ENCODE results near the gene COX20. TPM values are rescaled to one million over a fixed set of nuclear protein-coding genes. Genes with fewer than 3 reads are reported as not detected.

COX20 gene
- total and polyA plus RNA-seq, 2 donors (not counting 3 experiments of a cell fraction or from before 2014, with no cell fraction given), result 17.1 to 30.2 TPM

- no peak overlapping the region for H3K4me2 ChIP-seq (ENCODE audit: insufficient read depth, low read length)
- no TSS peak for BruUV-seq (replicated peaks)
- no peaks in the 10 kb centered on the region for H3K9me3 ChIP-seq (replicated peaks; ENCODE audit: control insufficient read depth, insufficient read depth, low read length)
- H3K9ac ChIP-seq (replicated peaks; ENCODE audit: extremely low read depth, insufficient read depth, low read length), result no peak overlapping the region
- dilution Hi-C loops (cut with MboI; ENCODE audit: extremely low pct_ligation_motif_present, low sequenced_read_pairs) (no loop called here), intact Hi-C loops (cut with micrococcal nuclease) (no loop called here)
- H3K27ac ChIP-seq (ENCODE audit: insufficient read depth, low read depth, low read length), result no peak overlapping the region
- H3K36me3 ChIP-seq (ENCODE audit: control insufficient read depth in 2 of 2, extremely low read depth in 1 of 2, insufficient read depth in 2 of 2, low read length in 2 of 2), result no peaks in the 10 kb centered on the region
- H4K20me1 ChIP-seq (replicated peaks; ENCODE audit: control insufficient read depth, extremely low read depth, insufficient read depth, low read length), result no peaks in the 10 kb centered on the region
- H2AFZ ChIP-seq (ENCODE audit: low read depth, low read length), result no peak overlapping the region
- H3K4me1 ChIP-seq (ENCODE audit: control insufficient read depth, extremely low read depth, insufficient read depth, low read length), result no peaks in the 10 kb centered on the region
- CTCF ChIA-PET, result interaction anchor here (1.2 kb wide), 1 partner anchor 13 kb away, joined by 4 read pairs; no protein-coding TSS in a partner anchor
- H3K9me1 ChIP-seq (replicated peaks; ENCODE audit: control insufficient read depth, extremely low read depth, insufficient read depth, low read length), result no peaks in the 10 kb centered on the region
- H3K4me3 ChIP-seq (replicated peaks in 1 of 3; ENCODE audit: insufficient read depth in 1 of 3, low read depth in 1 of 3, low read length in 3 of 3), result no peak overlapping the region
- no peak for TF ChIP-seq POLR2A (IDR thresholded peaks at IDR 0.05; ENCODE audit: low read depth, low read length)
- TF ChIP-seq, protein P1, sequence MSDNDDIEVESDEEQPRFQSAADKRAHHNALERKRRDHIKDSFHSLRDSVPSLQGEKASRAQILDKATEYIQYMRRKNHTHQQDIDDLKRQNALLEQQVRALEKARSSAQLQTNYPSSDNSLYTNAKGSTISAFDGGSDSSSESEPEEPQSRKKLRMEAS (IDR thresholded peaks at IDR 0.05; ENCODE audit: insufficient read depth, insufficient read length), result no peak
- TF ChIP-seq JUN (IDR thresholded peaks at IDR 0.05; ENCODE audit: borderline replicate concordance, insufficient read depth, insufficient read length, low read depth), result no peak
- no peak for TF ChIP-seq GATA2 (IDR thresholded peaks at IDR 0.05; ENCODE audit: insufficient read depth, insufficient read length, low read depth, low read length)
- no peak for TF ChIP-seq CTCF (IDR thresholded peaks at IDR 0.05; ENCODE audit: extremely low read depth in 1 of 2, insufficient read depth in 1 of 2, low read depth in 1 of 2, low read length in 2 of 2)
- no peak for TF ChIP-seq MYC (IDR thresholded peaks at IDR 0.05; ENCODE audit: low read depth, low read length)
- H3K27me3 ChIP-seq (ENCODE audit: control insufficient read depth in 2 of 2, insufficient read depth in 2 of 2, low read length in 2 of 2), result peaks cover 0 to 2% of the 10 kb centered on the region in 2 experiments
- no peak for DNase-seq (ENCODE audit: low read depth, low spot score)
- POLR2A ChIA-PET, result no interaction called here
- no peaks in the 10 kb centered on the region for H3K79me2 ChIP-seq (ENCODE audit: control insufficient read depth, insufficient read depth, low read length)
- no peak for FAIRE-seq
These were observed 46.8 kb upstream of the COX20 start for GRCh38 chr1:244788493-244789275.
